VCaP (cell line): Measurements from ENCODE around the gene CBFA2T3.

Source experiments
- H3K27ac ChIP-seq: fragments of 450-650 bp; 2 replicates; pipeline ENCODE4 v1.5.1; 2017
- TF ChIP-seq, protein P1 (sequence below): fragments of 450-650 bp; conservative IDR thresholded peaks from 2 replicates; pipeline ENCODE4 v1.5.1; 2017; ENCODE audit warnings: mild to moderate bottlenecking, moderate library complexity

CBFA2T3 gene

DNA sequence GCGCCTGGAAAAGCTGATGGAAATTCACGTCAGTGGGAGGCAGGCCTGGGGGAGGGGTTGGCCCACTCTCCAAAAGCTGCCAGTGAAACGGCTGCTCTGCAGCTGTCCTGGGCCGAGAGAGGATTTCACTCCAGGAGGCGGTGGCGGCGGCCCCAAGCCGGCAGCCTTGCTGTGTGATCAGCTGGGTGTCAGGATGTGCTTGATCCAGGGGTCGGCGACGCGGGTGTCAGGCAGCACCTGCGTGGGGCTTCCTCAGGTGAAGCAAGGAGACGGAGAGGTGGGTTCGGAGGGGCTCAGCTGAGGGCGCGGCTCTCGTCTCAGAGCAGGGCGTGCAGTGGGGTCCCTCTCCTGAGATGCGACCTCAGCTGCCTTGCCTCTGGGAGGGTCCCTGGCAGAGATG, 7.0 kb downstream of the CBFA2T3 start:
- TF ChIP-seq, protein P1, sequence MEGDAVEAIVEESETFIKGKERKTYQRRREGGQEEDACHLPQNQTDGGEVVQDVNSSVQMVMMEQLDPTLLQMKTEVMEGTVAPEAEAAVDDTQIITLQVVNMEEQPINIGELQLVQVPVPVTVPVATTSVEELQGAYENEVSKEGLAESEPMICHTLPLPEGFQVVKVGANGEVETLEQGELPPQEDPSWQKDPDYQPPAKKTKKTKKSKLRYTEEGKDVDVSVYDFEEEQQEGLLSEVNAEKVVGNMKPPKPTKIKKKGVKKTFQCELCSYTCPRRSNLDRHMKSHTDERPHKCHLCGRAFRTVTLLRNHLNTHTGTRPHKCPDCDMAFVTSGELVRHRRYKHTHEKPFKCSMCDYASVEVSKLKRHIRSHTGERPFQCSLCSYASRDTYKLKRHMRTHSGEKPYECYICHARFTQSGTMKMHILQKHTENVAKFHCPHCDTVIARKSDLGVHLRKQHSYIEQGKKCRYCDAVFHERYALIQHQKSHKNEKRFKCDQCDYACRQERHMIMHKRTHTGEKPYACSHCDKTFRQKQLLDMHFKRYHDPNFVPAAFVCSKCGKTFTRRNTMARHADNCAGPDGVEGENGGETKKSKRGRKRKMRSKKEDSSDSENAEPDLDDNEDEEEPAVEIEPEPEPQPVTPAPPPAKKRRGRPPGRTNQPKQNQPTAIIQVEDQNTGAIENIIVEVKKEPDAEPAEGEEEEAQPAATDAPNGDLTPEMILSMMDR, result no peak
- H3K27ac ChIP-seq, result no peak overlapping the region

DNA sequence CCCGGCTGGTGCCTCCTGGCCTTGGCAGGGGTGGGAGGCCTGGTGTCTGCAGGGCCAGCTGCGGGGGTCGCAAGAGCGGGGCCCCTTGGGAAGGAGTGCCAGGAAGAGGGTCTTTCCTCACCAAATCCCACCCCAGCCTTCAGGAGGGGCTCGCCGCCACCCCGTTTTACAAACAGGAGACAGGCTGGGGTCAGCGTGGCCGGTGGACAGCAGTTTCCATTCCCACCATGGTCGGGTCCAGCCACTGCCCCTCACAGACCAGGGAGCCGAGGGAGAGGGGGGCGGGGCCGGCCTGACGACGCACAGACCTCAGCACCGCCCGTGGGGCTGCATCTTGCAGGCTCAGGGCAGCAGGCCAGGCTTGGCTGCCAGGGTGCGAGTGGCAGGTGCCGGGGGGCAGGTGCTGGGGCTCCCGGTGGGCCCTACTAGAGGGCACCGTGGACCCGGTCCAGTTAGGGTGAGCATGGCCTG, 7.6 kb downstream of the CBFA2T3 start:
- H3K27ac ChIP-seq, result no peak overlapping the region
- TF ChIP-seq, protein P1, result no peak

DNA sequence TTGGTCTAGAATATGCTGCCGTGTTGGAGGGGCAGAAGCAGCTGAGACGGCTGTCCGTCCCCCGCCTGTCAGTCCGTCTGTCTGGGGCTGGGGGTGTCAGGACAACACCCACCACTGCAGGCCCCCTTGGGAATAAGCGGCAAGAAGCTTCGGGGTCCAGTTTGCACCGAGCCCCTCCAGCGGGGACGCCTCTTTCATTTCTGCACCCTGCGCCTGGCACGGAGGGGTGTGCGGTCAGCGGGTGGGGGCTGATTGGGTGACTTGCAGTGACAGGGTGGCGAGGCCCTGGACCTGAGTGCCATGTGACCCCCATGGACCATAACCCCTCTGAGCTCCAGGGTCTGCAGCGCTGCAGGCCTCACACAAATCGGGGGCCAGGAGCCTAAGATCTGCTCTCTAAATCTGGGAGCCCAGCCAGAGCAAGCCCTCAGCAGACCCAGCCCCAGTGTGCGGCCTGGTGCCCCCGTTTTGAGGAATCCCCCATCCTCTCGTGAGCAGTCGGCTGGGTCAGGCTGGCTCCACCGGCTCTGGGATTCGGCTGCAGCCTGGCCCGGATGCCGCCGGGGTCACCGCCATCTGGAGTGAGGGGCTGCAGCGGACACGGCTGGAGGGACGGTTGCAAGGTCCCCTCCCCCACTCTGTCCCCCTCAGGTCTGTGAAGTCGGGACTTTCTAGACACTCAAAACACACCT, 8.3 kb downstream of the CBFA2T3 start:
- TF ChIP-seq, protein P1, result no peak

DNA sequence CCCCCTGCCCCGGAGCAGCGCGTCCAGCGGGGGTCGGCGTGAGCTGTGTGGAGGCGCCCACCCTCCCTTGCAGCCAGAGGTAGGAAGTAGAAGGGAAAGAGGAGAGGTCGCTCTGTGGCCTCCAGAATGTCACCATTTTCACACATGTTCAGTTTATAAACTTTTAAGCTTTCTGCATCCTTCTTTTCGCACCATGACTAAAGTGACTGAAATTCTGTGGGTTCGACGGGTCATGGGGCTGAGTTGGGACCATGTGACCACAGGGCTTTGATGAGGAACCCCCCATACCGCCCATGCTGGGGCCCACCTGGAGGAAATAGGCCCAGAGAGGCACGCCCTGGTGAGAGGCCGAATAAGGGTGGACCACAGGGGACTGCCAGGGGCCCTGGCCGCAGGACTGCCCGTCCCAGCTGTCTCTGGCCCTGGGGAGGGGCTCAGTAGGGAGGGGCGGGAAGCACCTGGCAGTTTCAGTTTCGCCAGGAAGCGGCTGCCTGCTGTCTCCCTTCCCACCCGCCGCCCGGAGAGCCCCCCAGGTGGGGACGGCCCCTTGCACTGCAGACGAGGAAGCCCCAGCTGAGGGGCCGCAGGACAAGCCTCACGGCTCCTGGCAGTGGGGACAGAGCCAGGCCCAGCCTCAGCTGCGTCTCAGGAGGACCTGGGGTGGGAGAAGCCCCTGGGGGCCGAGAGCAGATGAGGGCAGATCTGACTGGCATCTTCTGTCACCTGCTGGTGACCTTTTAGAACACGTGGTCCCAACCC, 9.0 kb downstream of the CBFA2T3 start:
- TF ChIP-seq, protein P1, result no peak
- H3K27ac ChIP-seq, result no peak overlapping the region

More for the DNA sequence above, 8.3 kb downstream of the CBFA2T3 start:
- H3K27ac ChIP-seq, result no peak overlapping the region

DNA sequence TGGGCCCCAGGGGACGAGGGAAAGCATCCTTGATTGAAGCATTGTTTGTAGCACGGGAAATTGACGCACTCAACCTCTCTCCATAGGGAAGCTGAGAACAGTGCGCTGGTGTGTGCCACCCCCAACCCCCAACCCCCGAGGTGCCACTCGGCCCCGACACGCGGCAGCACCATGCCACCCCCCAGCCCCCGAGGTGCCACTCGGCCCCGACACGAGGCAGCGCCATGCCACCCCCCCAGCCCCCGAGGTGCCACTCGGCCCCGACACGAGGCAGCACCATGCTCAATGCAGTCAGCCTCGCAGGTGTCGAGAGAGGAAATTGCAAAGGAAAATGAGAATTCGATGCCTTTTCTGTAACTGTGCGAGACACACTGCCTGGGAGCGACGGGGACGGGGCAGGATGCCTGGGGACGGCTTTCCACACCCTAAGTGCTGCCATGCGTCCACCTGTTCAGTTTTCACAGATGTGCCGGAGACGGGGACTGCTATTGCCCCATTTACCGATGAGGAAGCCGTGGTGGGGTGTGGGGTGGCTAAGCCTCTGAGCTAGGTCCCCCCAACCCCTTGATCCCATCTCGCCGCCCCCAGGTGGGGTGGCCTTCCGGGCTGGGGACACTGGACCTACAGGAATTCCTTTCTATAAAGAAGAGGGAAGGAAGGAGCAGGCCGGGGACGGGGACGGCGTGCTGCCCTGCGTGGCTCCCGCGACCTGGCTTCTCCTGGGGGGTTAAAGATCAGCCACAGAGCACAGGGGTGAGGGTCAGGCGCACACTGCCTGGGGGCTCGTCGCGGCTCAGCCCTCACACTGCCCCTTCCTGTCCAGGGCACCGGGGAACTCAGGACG, 9.8 kb downstream of the CBFA2T3 start:
- H3K27ac ChIP-seq, result no peak overlapping the region
- TF ChIP-seq, protein P1, result no peak

DNA sequence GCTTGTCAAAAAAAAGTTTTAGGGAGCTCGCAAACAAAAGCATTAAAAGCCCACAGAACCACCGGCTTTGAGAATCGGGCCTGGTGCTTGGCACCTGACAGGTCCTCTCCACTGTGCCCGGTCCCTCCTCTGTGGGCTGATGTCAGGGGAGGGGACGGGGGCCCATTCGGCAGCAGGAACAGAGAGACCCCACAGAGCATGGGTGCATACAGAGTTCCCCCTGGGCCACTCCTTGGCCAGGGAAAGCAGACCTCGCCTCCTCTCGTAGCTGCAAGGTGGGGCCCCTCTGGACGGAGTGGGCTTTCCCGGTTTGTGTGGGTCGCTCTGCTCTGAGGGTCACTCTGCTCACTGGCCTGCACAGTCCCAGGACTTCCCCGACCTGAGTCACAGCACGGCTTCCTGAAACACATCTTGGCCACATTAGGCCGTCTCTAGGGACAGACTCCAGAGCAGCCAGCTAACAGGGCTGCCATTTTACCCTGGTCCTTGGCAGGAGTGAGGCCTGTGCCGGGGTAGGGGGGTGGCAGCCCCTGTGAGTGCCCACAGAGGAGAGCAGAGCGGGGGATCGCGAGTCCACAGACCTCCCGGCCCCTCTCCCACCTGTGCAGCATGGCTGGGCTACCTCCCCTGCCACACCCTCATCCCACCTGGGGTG, 11.1 kb downstream of the CBFA2T3 start:
- no peak overlapping the region for H3K27ac ChIP-seq
- TF ChIP-seq, protein P1, result no peak

DNA sequence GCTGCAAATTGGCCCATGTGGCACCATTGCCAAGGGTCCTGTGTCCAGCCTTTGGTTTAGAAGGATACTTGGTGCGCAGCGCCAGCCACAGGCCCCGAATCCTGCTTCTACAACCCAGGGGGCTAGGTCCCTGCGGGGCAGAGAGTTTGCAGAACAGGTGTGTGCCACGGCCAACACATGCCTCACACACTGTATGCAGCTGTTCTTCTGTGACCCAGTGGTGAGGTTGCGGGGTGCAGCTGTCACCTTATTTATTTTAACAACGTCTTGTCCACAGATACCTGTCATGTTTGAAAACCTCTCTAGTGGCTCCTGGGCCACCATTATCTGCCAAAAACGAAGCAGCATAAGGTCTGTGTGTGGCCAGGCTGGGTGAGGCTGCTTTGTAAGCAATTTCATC, 11.6 kb downstream of the CBFA2T3 start:
- no peak overlapping the region for H3K27ac ChIP-seq
- TF ChIP-seq, protein P1, result no peak
